H1 (cell line): Measurements from ENCODE around the gene CCDC191. TPM values are rescaled to one million over a fixed set of nuclear protein-coding genes. Genes with fewer than 3 reads are reported as not detected.

Experiments
- CTCF ChIA-PET: fragments of 300-600 bp; sonication (Branson Sonifier 250); formaldehyde crosslinking; loops from one replicate; lab custom pipeline; 2021; ENCODE audit not compliant: partially characterized antibody; lab: Charles Lee
- POLR2A ChIA-PET: fragments of 300-600 bp; sonication (Branson Sonifier 250); formaldehyde crosslinking; loops from one replicate; lab custom pipeline; 2021; ENCODE audit warnings: inconsistent platforms; ENCODE audit not compliant: partially characterized antibody; lab: Charles Lee
- DNase-seq, 2 experiments: peaks; one replicate each; pipeline versions ENCODE4 v3.0.0 to v3.0.0-alpha.2; 2010 to 2022; ENCODE audit warnings: low spot score in 2 of 2, low read depth in 1 of 2, mixed read lengths in 1 of 2
- FAIRE-seq: peaks from 2 replicates; lab custom pipeline; 2011; peaks lifted over from hg19 to GRCh38; lab: Jason Lieb, UNC
- H2AFZ ChIP-seq: 2 replicates; pipeline ENCODE4 v1.8.1; 2012; ENCODE audit warnings: low read length, inconsistent platforms
- H2AK5ac ChIP-seq: 2 replicates; pipeline ENCODE4 v1.6.1; 2013; ENCODE audit warnings: low read depth, low read length
- H2BK120ac ChIP-seq: replicated peaks from 2 replicates; pipeline ENCODE3; 2013; ENCODE audit warnings: low read depth, low read length, inconsistent platforms
- H2BK12ac ChIP-seq: 2 replicates; pipeline ENCODE4 v1.6.1; 2013; ENCODE audit warnings: low read depth, low read length
- H2BK15ac ChIP-seq: 2 replicates; pipeline ENCODE4 v1.6.1; 2013; ENCODE audit warnings: low read length
- H2BK20ac ChIP-seq: 2 replicates; pipeline ENCODE4 v1.6.1; 2013; ENCODE audit warnings: low read length
- H2BK5ac ChIP-seq: 2 replicates; pipeline ENCODE4 v1.6.1; 2013; ENCODE audit warnings: low read depth, low read length
- H3K14ac ChIP-seq: 2 replicates; pipeline ENCODE4 v1.6.1; 2013; ENCODE audit warnings: inconsistent platforms; ENCODE audit not compliant: insufficient read length
- H3K18ac ChIP-seq: 2 replicates; pipeline ENCODE4 v1.6.1; 2013; ENCODE audit warnings: low read length; ENCODE audit errors: extremely low read depth
- H3K23ac ChIP-seq: 2 replicates; pipeline ENCODE4 v1.6.1; 2013; ENCODE audit warnings: inconsistent platforms; ENCODE audit not compliant: insufficient read length
- H3K23me2 ChIP-seq: 2 replicates; pipeline ENCODE4 v1.6.1; 2013; ENCODE audit warnings: low read depth, low read length
- H3K27ac ChIP-seq: 2 replicates; pipeline ENCODE4 v1.6.1; 2011; ENCODE audit warnings: low read depth, low read length, inconsistent platforms
- H3K27me3 ChIP-seq, 4 experiments: replicated peaks in 1 of 4; 1 replicate in 1 of 4; 2 replicates in 3 of 4; pipeline versions ENCODE4 v1.6.1 to v1.8.1; 2011 to 2013; ENCODE audit warnings: low read length in 3 of 4, mild to moderate bottlenecking in 3 of 4, inconsistent platforms in 2 of 4, mixed read lengths in 2 of 4, moderate library complexity in 1 of 4; ENCODE audit not compliant: control insufficient read depth in 3 of 4, insufficient read depth in 3 of 4; ENCODE audit errors: extremely low read depth in 1 of 4
- H3K36me3 ChIP-seq, 4 experiments: 2 replicates each; pipeline versions ENCODE4 v1.6.1 to v1.8.1; 2011 to 2013; ENCODE audit warnings: mild to moderate bottlenecking in 4 of 4, low read length in 3 of 4, moderate library complexity in 2 of 4, control low read depth in 1 of 4, inconsistent platforms in 1 of 4; ENCODE audit not compliant: insufficient read depth in 4 of 4, control insufficient read depth in 2 of 4
- H3K4ac ChIP-seq: replicated peaks from 2 replicates; pipeline ENCODE3; 2013; ENCODE audit warnings: low read length, low read depth, mixed read lengths, inconsistent platforms; ENCODE audit not compliant: insufficient read length
- H3K4me1 ChIP-seq, 4 experiments: replicated peaks in 1 of 4; 1 replicate in 1 of 4; 2 replicates in 3 of 4; pipeline versions ENCODE4 v1.6.1 to v1.8.1; 2011 to 2013; ENCODE audit warnings: low read length in 3 of 4, inconsistent platforms in 2 of 4, mixed read lengths in 1 of 4; ENCODE audit not compliant: insufficient read depth in 4 of 4, control insufficient read depth in 3 of 4
- H3K4me2 ChIP-seq, 2 experiments: 2 replicates each; pipeline versions ENCODE4 v1.6.1 to v1.8.1; 2011 to 2013; ENCODE audit warnings: low read depth in 2 of 2, low read length in 2 of 2, control low read depth in 1 of 2, inconsistent platforms in 1 of 2, mild to moderate bottlenecking in 1 of 2; ENCODE audit not compliant: insufficient read depth in 1 of 2
- H3K4me3 ChIP-seq, 4 experiments: fragments of 200-600, 300-600 bp in 1 of 4; sonication (generic), shearing (Covaris generic), sonication (Bioruptor Twin) in 1 of 4; 2 replicates each; pipeline versions ENCODE4 v1.5.1 to v1.8.1; 2011 to 2016; ENCODE audit warnings: low read length in 4 of 4, low read depth in 3 of 4, control low read depth in 2 of 4, inconsistent platforms in 2 of 4, mild to moderate bottlenecking in 2 of 4, mixed read lengths in 1 of 4, moderate library complexity in 1 of 4; ENCODE audit not compliant: insufficient read depth in 2 of 4; ENCODE audit errors: extremely low read depth in 1 of 4
- H3K56ac ChIP-seq: replicated peaks from 2 replicates; pipeline ENCODE3; 2013; ENCODE audit warnings: low read depth, mild to moderate bottlenecking, mixed read lengths, low read length, inconsistent platforms; ENCODE audit not compliant: insufficient read length
- H3K79me1 ChIP-seq: 2 replicates; pipeline ENCODE4 v1.6.1; 2013; ENCODE audit warnings: low read depth, low read length, control low read depth
- H3K79me2 ChIP-seq, 2 experiments: 2 replicates each; pipeline versions ENCODE4 v1.6.1 to v1.8.1; 2012 to 2013; ENCODE audit warnings: low read length in 2 of 2, mild to moderate bottlenecking in 2 of 2, inconsistent platforms in 1 of 2; ENCODE audit not compliant: insufficient read depth in 2 of 2, control insufficient read depth in 1 of 2
- H3K9ac ChIP-seq, 4 experiments: replicated peaks in 1 of 4; 1 replicate in 1 of 4; 2 replicates in 3 of 4; pipeline versions ENCODE4 v1.6.1 to v1.8.1; 2011 to 2013; ENCODE audit warnings: low read depth in 3 of 4, low read length in 3 of 4, control low read depth in 2 of 4, mild to moderate bottlenecking in 2 of 4, moderate library complexity in 2 of 4, inconsistent platforms in 1 of 4; ENCODE audit errors: extremely low read depth in 1 of 4
- H3K9me3 ChIP-seq, 2 experiments: 2 replicates each; pipeline versions ENCODE4 v1.6.1 to v1.8.1; 2012 to 2013; ENCODE audit warnings: mild to moderate bottlenecking in 2 of 2, moderate library complexity in 2 of 2, control low read depth in 1 of 2, inconsistent platforms in 1 of 2, low read depth in 1 of 2, low read length in 1 of 2, mixed read lengths in 1 of 2; ENCODE audit not compliant: insufficient read depth in 2 of 2
- H4K20me1 ChIP-seq, 2 experiments: replicated peaks in 1 of 2; 2 replicates each; pipeline versions ENCODE3 to v1.8.1; 2011 to 2013; ENCODE audit warnings: inconsistent platforms in 2 of 2, low read length in 2 of 2, mild to moderate bottlenecking in 1 of 2; ENCODE audit not compliant: insufficient read depth in 2 of 2, control insufficient read depth in 1 of 2
- H4K5ac ChIP-seq: 2 replicates; pipeline ENCODE4 v1.6.1; 2013; ENCODE audit warnings: low read length, low read depth, mixed read lengths, inconsistent platforms; ENCODE audit not compliant: insufficient read length
- H4K8ac ChIP-seq: 2 replicates; pipeline ENCODE4 v1.8.0; 2013; ENCODE audit warnings: mild to moderate bottlenecking, moderate library complexity, low read length, inconsistent platforms; ENCODE audit not compliant: insufficient read depth; ENCODE audit errors: extremely low read depth
- H4K91ac ChIP-seq: replicated peaks from 2 replicates; pipeline ENCODE3; 2013; ENCODE audit warnings: low read length, mixed read lengths, inconsistent platforms; ENCODE audit not compliant: insufficient read length
- RAD21 ChIP-seq, 2 experiments: IDR thresholded peaks in 1 of 2; conservative IDR thresholded peaks in 1 of 2; 2 replicates each; pipeline ENCODE4 v1.6.1; 2011; ENCODE audit warnings: low read depth in 2 of 2, low read length in 2 of 2, improper control_type of control experiment in 1 of 2, inconsistent platforms in 1 of 2, mild to moderate bottlenecking in 1 of 2, moderate library complexity in 1 of 2
- TCF12 ChIP-seq: IDR thresholded peaks from 2 replicates; pipeline ENCODE4 v1.6.1; 2011; ENCODE audit warnings: low read depth, mild to moderate bottlenecking, low read length
- WGBS, 2 experiments: shearing (Covaris generic) in 1 of 2; methylation state at CpG; one replicate each; pipeline versions ENCODE4 v1.1.6 to v1.1.7; 2013 to 2015; ENCODE audit warnings: low lambda C conversion rate in 2 of 2, mixed read lengths in 2 of 2, inconsistent platforms in 1 of 2, low coverage in 1 of 2, missing lambda C conversion rate in 1 of 2; ENCODE audit not compliant: insufficient replicate concordance in 2 of 2, insufficient coverage in 1 of 2, insufficient read length in 1 of 2; ENCODE audit errors: extremely low coverage in 1 of 2, missing lambda C conversion rate in 1 of 2; 5-methylcytosine and 5-hydroxymethylcytosine counted together
- polyA plus RNA-seq, 7 experiments: library from polyadenylated mRNA; depleted of rRNA in 3 of 7; stranded (reverse) in 5 of 7; unstranded in 2 of 7; fragments of >200 nt in 5 of 7; fragments of 200-250 nt in 2 of 7; gene quantifications; 1 replicate in 5 of 7; 2 replicates in 1 of 7; 4 replicates in 1 of 7; pipeline versions ENCODE4 v1.2.1 to v1.2.3, GENCODE V29; 2011 to 2013; ENCODE audit warnings: missing spikeins in 2 of 7, mixed read lengths in 2 of 7
- total RNA-seq: library from RNA; stranded (reverse); fragmentation: NEBNext Ultra II Directional; extraction: Animal tissue kit (Norgen Biotek cat#: 25700); gene quantifications from 2 replicates; pipeline ENCODE4 v1.2.1, GENCODE V29; 2021

Gene CCDC191
- total and polyA plus RNA-seq, 2 of the 8 experiments (the other 6 are each of a cell fraction or from before 2014, with no cell fraction given) = 0.65 to 1.3 TPM

DNA sequence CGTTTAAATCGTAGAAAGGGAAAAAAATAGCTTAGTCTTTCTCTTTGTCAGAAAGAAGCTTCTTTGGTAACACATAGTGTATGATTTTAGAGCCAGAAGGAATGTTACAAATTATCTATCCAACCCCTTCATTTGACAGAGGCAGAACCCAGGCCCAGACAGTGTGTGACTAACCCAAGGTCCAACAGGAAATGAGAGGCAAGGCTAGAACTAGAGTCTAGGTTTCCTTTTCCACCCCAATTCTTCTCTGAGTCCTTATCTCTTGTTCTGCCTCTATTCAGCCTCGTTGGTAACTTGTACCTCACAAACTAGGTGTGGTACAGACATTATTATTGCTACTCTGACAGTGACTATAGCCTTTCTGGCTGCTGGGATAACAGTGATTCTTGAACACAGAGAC is 39.5 kb upstream of the CCDC191 start:
- no peaks in the 10 kb centered on the region for H3K27me3 ChIP-seq
- WGBS, 2 experiments = 65% methylated on average over 3 of the region's 3 CpGs; no CpG with 5 or more reads in 1 of the 2 experiments
- no peaks in the 10 kb centered on the region for H3K9me3 ChIP-seq
- H3K23ac ChIP-seq = no peak overlapping the region
- ChIA-PET POLR2A (no interaction called here), CTCF (no interaction called here)
- no peak overlapping the region for H3K14ac ChIP-seq
- H2BK12ac ChIP-seq = no peak overlapping the region
- H4K5ac ChIP-seq = no peak overlapping the region
- no peaks in the 10 kb centered on the region for H3K4me1 ChIP-seq
- H2BK120ac ChIP-seq = no peak overlapping the region
- no peaks in the 10 kb centered on the region for H3K36me3 ChIP-seq
- no peak overlapping the region; a peak in 1 of 7 replicates for H3K9ac ChIP-seq
- FAIRE-seq (no peak), DNase-seq (no peak)
- H2AK5ac ChIP-seq = no peak overlapping the region
- H3K4me2 ChIP-seq = no peak overlapping the region
- H2BK15ac ChIP-seq = no peak overlapping the region
- no peaks in the 10 kb centered on the region for H4K20me1 ChIP-seq
- no peaks in the 10 kb centered on the region for H3K23me2 ChIP-seq
- H3K56ac ChIP-seq = no peak overlapping the region
- no peak overlapping the region for H2BK20ac ChIP-seq
- H3K4ac ChIP-seq = no peak overlapping the region
- no peak overlapping the region for H3K18ac ChIP-seq
- no peak overlapping the region for H3K4me3 ChIP-seq
- no peak overlapping the region for H4K8ac ChIP-seq
- H4K91ac ChIP-seq = no peak overlapping the region
- no peak overlapping the region for H2AFZ ChIP-seq
- H3K79me1 ChIP-seq = no peaks in the 10 kb centered on the region
- H3K27ac ChIP-seq = no peak overlapping the region
- TF ChIP-seq RAD21 (IDR thresholded peaks at IDR 0.05 in 1 of 2, conservative IDR thresholded peaks at IDR 0.05 in 1 of 2; ENCODE audit: low read depth in 2 of 2, low read length in 2 of 2) (no peak), TCF12 (no peak)
- TF ChIP-seq, all 59 proteins: peak for 0
- Histone ChIP-seq H3K79me2 (no peaks in the 10 kb centered on the region), H2BK5ac (no peak overlapping the region; the same call in 1 of the 2 replicates)
